GM12864 (cell line): ENCODE measurements around the gene HOXA11.

Source experiments
- DNase-seq: peaks from one replicate; pipeline ENCODE4 v3.0.0-alpha.2; 2011; ENCODE audit warnings: low read depth
- H3K4me3 ChIP-seq: 2 replicates; pipeline ENCODE4 v1.5.1; 2011; ENCODE audit warnings: mild to moderate bottlenecking, low read depth, low read length, control low read depth
- CTCF ChIP-seq: IDR thresholded peaks from 2 replicates; pipeline ENCODE4 v1.5.1; 2011; ENCODE audit warnings: low read depth, mild to moderate bottlenecking, moderate library complexity, low read length, control low read depth, inconsistent platforms; ENCODE audit errors: missing control alignments

Gene HOXA11

GRCh38 chr7:27175626-27176523, 9.2 kb downstream of the HOXA11 start:
- TF ChIP-seq CTCF: no peak
- no peak for DNase-seq
- H3K4me3 ChIP-seq: no peak overlapping the region

GRCh38 chr7:27174874-27175625, 10.0 kb downstream of the HOXA11 start:
- TF ChIP-seq CTCF: no peak
- no peak overlapping the region for H3K4me3 ChIP-seq
- no peak for DNase-seq

GRCh38 chr7:27173956-27174873, 10.8 kb downstream of the HOXA11 start, which contains the start of gene HOXA10:
Gene HOXA10 (minus strand): TSS chr7:27174320. CDS start chr7:27174306, 14 bp downstream.
- TF ChIP-seq CTCF: no peak
- DNase-seq: no peak
- peak within 1 kb of the TSS; percentile 22 for H3K4me3 ChIP-seq

GRCh38 chr7:27173511-27173955, 11.5 kb downstream of the HOXA11 start:
- peak overlapping the region; percentile 22 for H3K4me3 ChIP-seq
- TF ChIP-seq CTCF: no peak
- no peak for DNase-seq

GRCh38 chr7:27172823-27173510, 12.1 kb downstream of the HOXA11 start:
- H3K4me3 ChIP-seq: peak overlapping the region; percentile 22; the same call in 1 of the 2 replicates
- no peak for DNase-seq
- TF ChIP-seq CTCF: no peak

GRCh38 chr7:27172315-27172774, 12.7 kb downstream of the HOXA11 start:
- no peak overlapping the region for H3K4me3 ChIP-seq

More at GRCh38 chr7:27172315-27172774, 12.7 kb downstream of the HOXA11 start:
- no peak for TF ChIP-seq CTCF
- no peak for DNase-seq
